ENCODE results near the gene QRICH1. TPM values are rescaled to one million over a fixed set of nuclear protein-coding genes. Genes with fewer than 3 reads are reported as not detected.
A peak's percentile ranks its signal among the peaks of the same experiment; 100 is the strongest.

The QRICH1 gene
- total RNA-seq, 1 donor from 2014 or later, result 123 TPM

GRCh38 chr3:49121132-49121736 is 27.4 kb upstream of the QRICH1 start:
- H3K9me3 Mint-ChIP-seq, result no peaks in the 10 kb centered on the region
- no peak for TF ChIP-seq CTCF (conservative IDR thresholded peaks at IDR 0.05)
- H3K4me3 Mint-ChIP-seq, result peak overlapping the region; percentile 91
- peaks cover 3% of the 10 kb centered on the region for H3K4me1 Mint-ChIP-seq (ENCODE audit: unreplicated experiment)
- DNase-seq (ENCODE audit: extremely low spot score, unreplicated experiment), result no peak
- no peaks in the 10 kb centered on the region for H3K36me3 Mint-ChIP-seq
- no peaks in the 10 kb centered on the region for H3K27me3 Mint-ChIP-seq
- peak overlapping the region; percentile 81 for H3K27ac Mint-ChIP-seq

DNA sequence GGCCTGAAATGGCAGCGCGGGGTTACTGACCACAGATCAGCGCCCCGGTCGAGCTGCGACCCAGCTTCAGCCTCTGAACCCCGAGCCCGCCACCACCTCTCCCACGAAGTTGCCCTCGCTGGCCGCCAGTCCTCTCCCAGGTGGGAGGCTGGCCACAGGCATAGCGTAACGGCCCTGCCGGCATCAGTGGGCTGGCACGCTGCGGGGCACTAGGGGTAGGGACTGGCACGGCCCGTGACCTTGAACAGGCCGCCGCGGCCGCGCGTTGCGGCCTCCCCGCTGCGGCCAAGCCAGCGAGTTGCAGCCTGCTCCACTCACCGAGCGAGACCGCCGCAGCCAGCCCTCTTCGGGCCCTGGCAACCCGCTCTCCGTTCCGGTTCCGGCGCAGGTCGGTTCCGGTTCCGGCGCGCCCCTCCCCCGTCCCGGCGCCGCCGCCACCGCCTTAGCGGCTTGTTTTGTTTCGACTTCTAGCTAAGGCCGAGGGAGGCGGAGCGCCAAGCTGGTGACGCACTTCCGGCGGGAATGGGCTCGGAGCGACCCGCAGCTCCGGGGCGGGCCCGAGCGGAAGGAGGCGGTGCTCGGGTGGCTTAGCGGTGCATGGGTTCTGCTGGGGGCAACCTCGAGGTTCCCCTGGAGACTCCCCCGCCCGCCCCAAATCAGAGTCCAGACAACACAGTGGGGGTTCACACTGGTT is 26.7 kb upstream of the QRICH1 start, which contains the start of gene USP19:
Gene USP19 (minus strand): TSS at position 386 of the 694 bp plus-strand sequence. CDS start 1,678 bp downstream, outside the sequence.
- Mint-ChIP-seq H3K36me3 (no peaks in the 10 kb centered on the region), H3K27me3 (no peaks in the 10 kb centered on the region), H3K27ac (peak within 1 kb of the TSS; percentile 94), H3K4me3 (peak within 1 kb of the TSS; percentile 91), H3K9me3 (no peaks in the 10 kb centered on the region), H3K4me1 (ENCODE audit: unreplicated experiment) (peaks cover 3% of the 10 kb centered on the region)
- peak; percentile 91 for DNase-seq (ENCODE audit: extremely low spot score, unreplicated experiment)
- TF ChIP-seq CTCF (conservative IDR thresholded peaks at IDR 0.05), result peak; percentile 13

DNA sequence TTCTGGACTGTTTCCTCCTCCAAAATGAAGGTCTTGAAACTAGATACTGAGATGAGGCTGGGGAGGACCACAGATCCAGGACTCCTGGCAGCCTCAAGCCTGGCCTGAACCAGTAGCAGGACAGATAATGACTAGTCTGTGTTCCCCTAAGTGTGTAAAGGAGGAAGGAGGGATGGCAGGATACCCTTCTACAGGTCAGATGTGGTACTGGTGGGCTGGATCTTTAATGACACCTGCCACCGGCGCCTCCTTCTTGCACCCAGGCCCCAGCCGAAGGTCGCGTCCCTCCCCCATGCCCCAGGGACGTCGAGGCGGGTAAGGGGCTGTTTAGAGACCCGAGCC is 26.2 kb upstream of the QRICH1 start:
- H3K4me3 Mint-ChIP-seq, result peak overlapping the region; percentile 91
- H3K36me3 Mint-ChIP-seq, result no peaks in the 10 kb centered on the region
- no peaks in the 10 kb centered on the region for H3K9me3 Mint-ChIP-seq
- H3K27me3 Mint-ChIP-seq, result no peaks in the 10 kb centered on the region
- peak overlapping the region; percentile 94 for H3K27ac Mint-ChIP-seq
- TF ChIP-seq CTCF (conservative IDR thresholded peaks at IDR 0.05), result peak; percentile 18
- peaks cover 3% of the 10 kb centered on the region for H3K4me1 Mint-ChIP-seq (ENCODE audit: unreplicated experiment)
- no peak for DNase-seq (ENCODE audit: extremely low spot score, unreplicated experiment)

DNA sequence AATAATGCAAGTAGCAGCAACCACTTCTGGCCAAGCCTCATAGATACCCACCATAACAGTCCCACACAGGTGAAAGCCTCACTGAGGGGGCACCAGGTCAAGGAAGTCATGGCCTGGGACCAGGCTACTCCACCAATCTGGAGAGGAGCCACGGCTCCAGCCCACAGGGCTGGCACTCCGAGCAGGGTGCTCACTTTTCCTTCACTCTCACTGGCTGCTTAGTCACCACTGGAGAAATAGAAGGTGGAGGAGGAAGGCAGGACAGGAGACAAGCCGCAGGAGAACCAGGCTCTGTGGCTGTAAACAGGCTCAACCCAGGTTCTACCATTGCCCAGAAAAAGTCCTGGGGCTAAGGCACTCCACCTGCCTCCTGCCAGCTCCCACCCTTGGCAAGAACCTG is 25.6 kb upstream of the QRICH1 start:
- Mint-ChIP-seq H3K36me3 (no peaks in the 10 kb centered on the region), H3K4me1 (ENCODE audit: unreplicated experiment) (peaks cover 3% of the 10 kb centered on the region), H3K9me3 (no peaks in the 10 kb centered on the region), H3K4me3 (peak overlapping the region; percentile 91), H3K27me3 (no peaks in the 10 kb centered on the region), H3K27ac (peak overlapping the region; percentile 94)
- no peak for TF ChIP-seq CTCF (conservative IDR thresholded peaks at IDR 0.05)
- DNase-seq (ENCODE audit: extremely low spot score, unreplicated experiment), result no peak

DNA sequence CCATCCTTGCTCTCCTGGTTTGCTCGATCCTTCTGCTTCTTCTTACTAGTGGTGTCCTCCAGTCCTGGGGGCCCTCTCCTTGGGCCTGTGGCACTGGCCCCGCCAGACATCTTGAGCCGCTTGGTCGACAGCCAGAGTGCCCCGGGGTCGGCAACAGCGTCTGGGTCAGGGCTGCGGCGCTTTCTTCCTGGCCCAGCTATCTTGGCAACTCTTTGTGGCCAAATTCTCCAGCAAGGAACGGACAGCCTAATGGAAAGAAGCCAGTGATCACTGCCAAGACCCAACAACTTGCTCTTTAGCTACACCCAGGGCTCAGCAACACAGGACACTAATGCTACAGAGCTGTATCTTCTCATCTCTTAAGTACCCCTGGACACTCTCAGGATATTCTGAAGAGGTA is 25.2 kb upstream of the QRICH1 start:
- peak overlapping the region; percentile 91 for H3K4me3 Mint-ChIP-seq
- no peak for DNase-seq (ENCODE audit: extremely low spot score, unreplicated experiment)
- H3K27me3 Mint-ChIP-seq, result no peaks in the 10 kb centered on the region
- H3K4me1 Mint-ChIP-seq (ENCODE audit: unreplicated experiment), result peaks cover 3% of the 10 kb centered on the region
- TF ChIP-seq CTCF (conservative IDR thresholded peaks at IDR 0.05), result no peak
- H3K27ac Mint-ChIP-seq, result no peak overlapping the region
- no peaks in the 10 kb centered on the region for H3K36me3 Mint-ChIP-seq
- H3K9me3 Mint-ChIP-seq, result no peaks in the 10 kb centered on the region

Data from type B pancreatic cell (in vitro differentiated cells).